Measurements from ENCODE around the gene CLMP. TPM values are rescaled to one million over a fixed set of nuclear protein-coding genes. Genes with fewer than 3 reads are reported as not detected.

Gene CLMP
- total RNA-seq, 1 experiment from 2014 or later: 3.2 TPM

- ATAC-seq (no peak), DNase-seq (ENCODE audit: low read depth, low spot score) (no peak)
- Histone ChIP-seq H3K79me2 (ENCODE audit: insufficient read depth, low read length) (no peaks in the 10 kb centered on the region), H3K4me1 (ENCODE audit: control insufficient read depth in 1 of 2, insufficient read depth in 2 of 2, low read length in 2 of 2) (peaks cover 0 to 27% of the 10 kb centered on the region in 2 experiments; a peak in 1 of 4 replicates), H3K9me3 (ENCODE audit: control insufficient read depth in 1 of 2, insufficient read depth in 1 of 2, low read depth in 1 of 2, low read length in 2 of 2) (no peaks in the 10 kb centered on the region), H3K27ac (ENCODE audit: low read depth, low read length) (no peak overlapping the region), H3K36me3 (ENCODE audit: control insufficient read depth in 1 of 2, insufficient read depth in 2 of 2, low read length in 2 of 2) (no peaks in the 10 kb centered on the region), H3K9me2 (ENCODE audit: insufficient read depth) (no peaks in the 10 kb centered on the region), H3K9ac (ENCODE audit: low read length) (no peak overlapping the region), H2AFZ (ENCODE audit: low read depth, low read length, poor library complexity, severe bottlenecking) (no peak overlapping the region), H3K4me2 (ENCODE audit: low read length) (no peak overlapping the region), H3K4me3 (replicated peaks in 1 of 2; ENCODE audit: low read depth in 1 of 2, low read length in 2 of 2) (no peak overlapping the region), H4K20me1 (ENCODE audit: insufficient read depth) (no peaks in the 10 kb centered on the region), H3K27me3 (ENCODE audit: insufficient read depth, low read length) (peaks cover 5% of the 10 kb centered on the region; the same call in 1 of the 2 replicates)
- CTCF ChIA-PET: no interaction called here
- no TSS peak for BruUV-seq (replicated peaks)
- POLR2A ChIA-PET: no interaction called here
- intact Hi-C loops (cut with micrococcal nuclease): no loop called here
- no peak for TF ChIP-seq JUND (IDR thresholded peaks at IDR 0.05)
- TF ChIP-seq RAD21 (IDR thresholded peaks at IDR 0.05; ENCODE audit: low read depth): no peak
- no peak for TF ChIP-seq POLR2A (IDR thresholded peaks at IDR 0.05; ENCODE audit: borderline replicate concordance, extremely low read depth, insufficient read depth, insufficient read length)
- no peak for TF ChIP-seq CTCF (IDR thresholded peaks at IDR 0.05 in 2 of 3, conservative IDR thresholded peaks at IDR 0.05 in 1 of 3; ENCODE audit: borderline replicate concordance in 1 of 3, insufficient read depth in 1 of 3, low read depth in 2 of 3, low read length in 2 of 3)
- no peak for TF ChIP-seq YY1 (IDR thresholded peaks at IDR 0.05; ENCODE audit: extremely low read depth, insufficient replicate concordance, low read depth, low read length)
- no peak for TF ChIP-seq SIN3A (IDR thresholded peaks at IDR 0.05; ENCODE audit: low read depth)
- no peak for TF ChIP-seq POLR2AphosphoS5 (IDR thresholded peaks at IDR 0.05; ENCODE audit: low read depth, low read length)
- TF ChIP-seq, protein P1, sequence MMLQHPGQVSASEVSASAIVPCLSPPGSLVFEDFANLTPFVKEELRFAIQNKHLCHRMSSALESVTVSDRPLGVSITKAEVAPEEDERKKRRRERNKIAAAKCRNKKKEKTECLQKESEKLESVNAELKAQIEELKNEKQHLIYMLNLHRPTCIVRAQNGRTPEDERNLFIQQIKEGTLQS (IDR thresholded peaks at IDR 0.05): no peak
- TF ChIP-seq ZNF274 (IDR thresholded peaks at IDR 0.05; ENCODE audit: low read depth, low read length): no peak
- TF ChIP-seq ELF1 (IDR thresholded peaks at IDR 0.05; ENCODE audit: borderline replicate concordance, low read depth): no peak
- TF ChIP-seq, protein P2, sequence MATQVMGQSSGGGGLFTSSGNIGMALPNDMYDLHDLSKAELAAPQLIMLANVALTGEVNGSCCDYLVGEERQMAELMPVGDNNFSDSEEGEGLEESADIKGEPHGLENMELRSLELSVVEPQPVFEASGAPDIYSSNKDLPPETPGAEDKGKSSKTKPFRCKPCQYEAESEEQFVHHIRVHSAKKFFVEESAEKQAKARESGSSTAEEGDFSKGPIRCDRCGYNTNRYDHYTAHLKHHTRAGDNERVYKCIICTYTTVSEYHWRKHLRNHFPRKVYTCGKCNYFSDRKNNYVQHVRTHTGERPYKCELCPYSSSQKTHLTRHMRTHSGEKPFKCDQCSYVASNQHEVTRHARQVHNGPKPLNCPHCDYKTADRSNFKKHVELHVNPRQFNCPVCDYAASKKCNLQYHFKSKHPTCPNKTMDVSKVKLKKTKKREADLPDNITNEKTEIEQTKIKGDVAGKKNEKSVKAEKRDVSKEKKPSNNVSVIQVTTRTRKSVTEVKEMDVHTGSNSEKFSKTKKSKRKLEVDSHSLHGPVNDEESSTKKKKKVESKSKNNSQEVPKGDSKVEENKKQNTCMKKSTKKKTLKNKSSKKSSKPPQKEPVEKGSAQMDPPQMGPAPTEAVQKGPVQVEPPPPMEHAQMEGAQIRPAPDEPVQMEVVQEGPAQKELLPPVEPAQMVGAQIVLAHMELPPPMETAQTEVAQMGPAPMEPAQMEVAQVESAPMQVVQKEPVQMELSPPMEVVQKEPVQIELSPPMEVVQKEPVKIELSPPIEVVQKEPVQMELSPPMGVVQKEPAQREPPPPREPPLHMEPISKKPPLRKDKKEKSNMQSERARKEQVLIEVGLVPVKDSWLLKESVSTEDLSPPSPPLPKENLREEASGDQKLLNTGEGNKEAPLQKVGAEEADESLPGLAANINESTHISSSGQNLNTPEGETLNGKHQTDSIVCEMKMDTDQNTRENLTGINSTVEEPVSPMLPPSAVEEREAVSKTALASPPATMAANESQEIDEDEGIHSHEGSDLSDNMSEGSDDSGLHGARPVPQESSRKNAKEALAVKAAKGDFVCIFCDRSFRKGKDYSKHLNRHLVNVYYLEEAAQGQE (IDR thresholded peaks at IDR 0.05; ENCODE audit: low read depth): no peak
- no peak for TF ChIP-seq EZH2 (IDR thresholded peaks at IDR 0.05)
- no peak for TF ChIP-seq CBX3 (IDR thresholded peaks at IDR 0.05; ENCODE audit: low read depth)
- no peak for TF ChIP-seq SP1 (IDR thresholded peaks at IDR 0.05; ENCODE audit: low read depth)
- TF ChIP-seq CEBPB (IDR thresholded peaks at IDR 0.05; ENCODE audit: low read depth): no peak
- TF ChIP-seq SRF (IDR thresholded peaks at IDR 0.05; ENCODE audit: low read depth): no peak
- no peak for TF ChIP-seq ZBTB33 (IDR thresholded peaks at IDR 0.05; ENCODE audit: extremely low read depth, insufficient replicate concordance, low read length)
- RAD21 ChIA-PET (ENCODE audit: low non-redundant PET in 1 of 2, low total read pairs in 2 of 2, uncharacterized antibody in 2 of 2, unreplicated experiment in 2 of 2): no interaction called here
These were observed 3.1 kb downstream of the CLMP start for GRCh38 chr11:123191939-123192338.

Measured in HCT116 (cell line).